GM23248 (cell line): ENCODE data around the gene SLC25A21.

Experiments used
- EZH2 ChIP-seq: fragments of 200-600 bp; sonication (generic); IDR thresholded peaks from 2 replicates; pipeline ENCODE4 v1.6.1; 2018; ENCODE audit warnings: antibody characterized with exemption, mild to moderate bottlenecking; ENCODE audit not compliant: insufficient read depth, poor library complexity, severe bottlenecking
- EZH2phosphoT487 ChIP-seq: fragments of 200-600 bp; sonication (generic); IDR thresholded peaks from 2 replicates; pipeline ENCODE4 v1.6.1; 2018; ENCODE audit warnings: antibody characterized with exemption, moderate library complexity, mild to moderate bottlenecking, low read depth; ENCODE audit not compliant: insufficient read depth

GRCh38 chr14:37081856-37082255, 90.5 kb downstream of the SLC25A21 start:
- TF ChIP-seq EZH2, result no peak
- TF ChIP-seq EZH2phosphoT487, result no peak
